ENCODE data around the gene C6orf47.

DNA sequence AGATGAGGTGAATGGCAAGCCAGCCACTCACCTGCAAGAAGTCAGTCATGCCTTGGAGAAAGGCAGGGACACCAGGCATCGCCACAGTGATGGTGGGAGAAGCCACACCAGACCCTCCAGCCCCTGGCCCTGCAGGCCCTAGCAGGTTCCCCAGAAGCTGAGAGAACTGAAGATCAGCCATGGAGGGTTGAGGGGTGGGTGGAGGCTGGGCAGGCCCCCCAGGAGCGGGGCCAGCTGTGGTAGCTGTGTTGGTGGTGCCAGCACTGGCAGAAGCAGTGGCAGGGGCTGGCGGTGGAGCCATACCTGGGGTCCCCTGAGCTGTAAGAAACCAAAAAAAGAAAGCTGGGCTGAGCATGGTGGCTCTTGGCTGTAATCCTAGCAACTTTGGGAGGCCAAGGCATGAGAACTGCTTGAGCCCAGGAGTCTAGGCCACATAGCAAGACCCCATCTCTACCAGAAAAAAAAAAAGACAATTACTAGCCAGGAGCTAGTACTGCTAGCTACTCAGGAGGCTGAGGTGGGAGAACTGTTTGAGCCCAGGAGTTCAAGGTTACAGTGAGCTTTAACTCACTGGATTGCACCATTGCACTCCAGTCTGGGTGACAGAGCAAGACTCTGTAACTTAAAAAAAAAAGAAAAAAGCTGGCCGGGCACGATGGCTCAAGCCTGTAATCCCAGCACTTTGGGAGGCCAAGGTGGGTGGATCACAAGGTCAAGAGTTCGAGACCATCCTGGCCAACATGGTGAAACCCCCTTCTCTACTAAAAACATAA, 17.6 kb downstream of the C6orf47 start:
- TF ChIP-seq, protein P1, sequence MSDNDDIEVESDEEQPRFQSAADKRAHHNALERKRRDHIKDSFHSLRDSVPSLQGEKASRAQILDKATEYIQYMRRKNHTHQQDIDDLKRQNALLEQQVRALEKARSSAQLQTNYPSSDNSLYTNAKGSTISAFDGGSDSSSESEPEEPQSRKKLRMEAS (IDR thresholded peaks at IDR 0.05) = no peak
- TF ChIP-seq SIX5 (IDR thresholded peaks at IDR 0.05; ENCODE audit: low read depth, low read length) (no peak), BRCA1 (IDR thresholded peaks at IDR 0.05; ENCODE audit: low read depth, low read length) (no peak), NRF1 (IDR thresholded peaks at IDR 0.05; ENCODE audit: low read depth, low read length) (no peak)
- TF ChIP-seq, protein P2, sequence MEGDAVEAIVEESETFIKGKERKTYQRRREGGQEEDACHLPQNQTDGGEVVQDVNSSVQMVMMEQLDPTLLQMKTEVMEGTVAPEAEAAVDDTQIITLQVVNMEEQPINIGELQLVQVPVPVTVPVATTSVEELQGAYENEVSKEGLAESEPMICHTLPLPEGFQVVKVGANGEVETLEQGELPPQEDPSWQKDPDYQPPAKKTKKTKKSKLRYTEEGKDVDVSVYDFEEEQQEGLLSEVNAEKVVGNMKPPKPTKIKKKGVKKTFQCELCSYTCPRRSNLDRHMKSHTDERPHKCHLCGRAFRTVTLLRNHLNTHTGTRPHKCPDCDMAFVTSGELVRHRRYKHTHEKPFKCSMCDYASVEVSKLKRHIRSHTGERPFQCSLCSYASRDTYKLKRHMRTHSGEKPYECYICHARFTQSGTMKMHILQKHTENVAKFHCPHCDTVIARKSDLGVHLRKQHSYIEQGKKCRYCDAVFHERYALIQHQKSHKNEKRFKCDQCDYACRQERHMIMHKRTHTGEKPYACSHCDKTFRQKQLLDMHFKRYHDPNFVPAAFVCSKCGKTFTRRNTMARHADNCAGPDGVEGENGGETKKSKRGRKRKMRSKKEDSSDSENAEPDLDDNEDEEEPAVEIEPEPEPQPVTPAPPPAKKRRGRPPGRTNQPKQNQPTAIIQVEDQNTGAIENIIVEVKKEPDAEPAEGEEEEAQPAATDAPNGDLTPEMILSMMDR (IDR thresholded peaks at IDR 0.05; ENCODE audit: control extremely low read depth in 1 of 3, insufficient read depth in 1 of 3, low read depth in 1 of 3, low read length in 3 of 3) = no peak
- TF ChIP-seq, protein P3, sequence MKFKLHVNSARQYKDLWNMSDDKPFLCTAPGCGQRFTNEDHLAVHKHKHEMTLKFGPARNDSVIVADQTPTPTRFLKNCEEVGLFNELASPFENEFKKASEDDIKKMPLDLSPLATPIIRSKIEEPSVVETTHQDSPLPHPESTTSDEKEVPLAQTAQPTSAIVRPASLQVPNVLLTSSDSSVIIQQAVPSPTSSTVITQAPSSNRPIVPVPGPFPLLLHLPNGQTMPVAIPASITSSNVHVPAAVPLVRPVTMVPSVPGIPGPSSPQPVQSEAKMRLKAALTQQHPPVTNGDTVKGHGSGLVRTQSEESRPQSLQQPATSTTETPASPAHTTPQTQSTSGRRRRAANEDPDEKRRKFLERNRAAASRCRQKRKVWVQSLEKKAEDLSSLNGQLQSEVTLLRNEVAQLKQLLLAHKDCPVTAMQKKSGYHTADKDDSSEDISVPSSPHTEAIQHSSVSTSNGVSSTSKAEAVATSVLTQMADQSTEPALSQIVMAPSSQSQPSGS (IDR thresholded peaks at IDR 0.05; ENCODE audit: low read length) = no peak
